Neuronal stem cell (in vitro differentiated cells): Measurements from ENCODE around the gene STXBP6.

ENCODE experiments used
- DNase-seq: peaks from one replicate; pipeline ENCODE4 v3.0.0-alpha.2; 2013; ENCODE audit warnings: low spot score
- H2AFZ ChIP-seq: one replicate; pipeline ENCODE4 v1.6.1; 2013; ENCODE audit warnings: mild to moderate bottlenecking, low read length, inconsistent platforms
- H2AK5ac ChIP-seq: 2 replicates; pipeline ENCODE4 v1.6.1; 2013; ENCODE audit warnings: low read depth, mild to moderate bottlenecking, inconsistent platforms, low read length, moderate library complexity, mixed read lengths
- H2BK120ac ChIP-seq: 2 replicates; pipeline ENCODE4 v1.6.1; 2013; ENCODE audit warnings: low read depth, mild to moderate bottlenecking, inconsistent platforms, low read length, moderate library complexity, mixed read lengths
- H2BK12ac ChIP-seq: one replicate; pipeline ENCODE4 v1.6.1; 2013; ENCODE audit warnings: low read length, inconsistent platforms
- H2BK15ac ChIP-seq: 2 replicates; pipeline ENCODE4 v1.6.1; 2013; ENCODE audit warnings: mild to moderate bottlenecking, low read length, inconsistent platforms, mixed read lengths
- H2BK5ac ChIP-seq: one replicate; pipeline ENCODE4 v1.6.1; 2013; ENCODE audit warnings: inconsistent platforms, mild to moderate bottlenecking, low read length, moderate library complexity
- H3K14ac ChIP-seq: one replicate; pipeline ENCODE4 v1.6.1; 2013; ENCODE audit warnings: low read length, inconsistent platforms
- H3K18ac ChIP-seq: 2 replicates; pipeline ENCODE4 v1.6.1; 2013; ENCODE audit warnings: low read length, inconsistent platforms
- H3K23ac ChIP-seq: 2 replicates; pipeline ENCODE4 v1.6.1; 2013; ENCODE audit warnings: low read depth, mild to moderate bottlenecking, mixed read lengths, low read length, inconsistent platforms; ENCODE audit not compliant: poor library complexity
- H3K27ac ChIP-seq: replicated peaks from 3 replicates; pipeline ENCODE4 v1.5.1; 2013; ENCODE audit warnings: low read length, inconsistent platforms
- H3K27me3 ChIP-seq, 3 experiments: 2 replicates each; pipeline ENCODE4 v1.6.1; 2013; ENCODE audit warnings: low read length in 3 of 3, mild to moderate bottlenecking in 2 of 3, inconsistent platforms in 1 of 3, low read depth in 1 of 3, mixed read lengths in 1 of 3, moderate library complexity in 1 of 3; ENCODE audit not compliant: control insufficient read depth in 3 of 3, insufficient read depth in 3 of 3
- H3K36me3 ChIP-seq, 2 donors: replicated peaks in 1 of 2; 2 replicates each; pipeline ENCODE4 v1.6.1; 2013; ENCODE audit warnings: low read length in 2 of 2; ENCODE audit not compliant: control insufficient read depth in 2 of 2, insufficient read depth in 2 of 2
- H3K4ac ChIP-seq: 2 replicates; pipeline ENCODE4 v1.6.1; 2013; ENCODE audit warnings: inconsistent platforms, mild to moderate bottlenecking, low read length, moderate library complexity
- H3K4me1 ChIP-seq, 2 donors: 1 replicate in 1 of 2; 2 replicates in 1 of 2; pipeline ENCODE4 v1.6.1; 2013; ENCODE audit warnings: low read length in 2 of 2, low read depth in 1 of 2; ENCODE audit not compliant: control insufficient read depth in 2 of 2, insufficient read depth in 1 of 2
- H3K4me2 ChIP-seq: one replicate; pipeline ENCODE4 v1.6.1; 2013; ENCODE audit warnings: mild to moderate bottlenecking, low read length, inconsistent platforms; ENCODE audit not compliant: insufficient read depth, poor library complexity, severe bottlenecking
- H3K4me3 ChIP-seq, 2 donors: 2 replicates each; pipeline ENCODE4 v1.5.1; 2013; ENCODE audit warnings: low read length in 2 of 2, mild to moderate bottlenecking in 2 of 2, inconsistent platforms in 1 of 2, moderate library complexity in 1 of 2
- H3K79me1 ChIP-seq: one replicate; pipeline ENCODE4 v1.6.1; 2013; ENCODE audit warnings: low read depth, mild to moderate bottlenecking, inconsistent platforms, low read length, moderate library complexity
- H3K9ac ChIP-seq: one replicate; pipeline ENCODE4 v1.6.1; 2013; ENCODE audit warnings: mild to moderate bottlenecking, low read depth, low read length, inconsistent platforms; ENCODE audit not compliant: poor library complexity
- H3K9me3 ChIP-seq, 2 donors: replicated peaks in 1 of 2; 2 replicates each; pipeline versions ENCODE3 to v1.6.1; 2013; ENCODE audit warnings: low read length in 2 of 2, mild to moderate bottlenecking in 2 of 2, inconsistent platforms in 1 of 2, low read depth in 1 of 2, mixed read lengths in 1 of 2, moderate library complexity in 1 of 2; ENCODE audit not compliant: control insufficient read depth in 2 of 2, insufficient read depth in 1 of 2
- H4K8ac ChIP-seq: one replicate; pipeline ENCODE4 v1.6.1; 2013; ENCODE audit warnings: low read depth, mild to moderate bottlenecking, inconsistent platforms, low read length, moderate library complexity
- H4K91ac ChIP-seq: one replicate; pipeline ENCODE4 v1.6.1; 2013; ENCODE audit warnings: low read length, low read depth, mild to moderate bottlenecking, inconsistent platforms; ENCODE audit not compliant: poor library complexity
- WGBS, 2 donors: extraction: QIAGEN DNeasy Blood & Tissue Kit; methylation state at CpG; one replicate each; pipeline ENCODE4 v1.1.7; 2013; ENCODE audit warnings: missing lambda C conversion rate in 2 of 2, mixed read lengths in 1 of 2; ENCODE audit not compliant: insufficient read length in 2 of 2, insufficient replicate concordance in 1 of 2; ENCODE audit errors: extremely low coverage in 2 of 2; 5-methylcytosine and 5-hydroxymethylcytosine counted together

Gene STXBP6

DNA sequence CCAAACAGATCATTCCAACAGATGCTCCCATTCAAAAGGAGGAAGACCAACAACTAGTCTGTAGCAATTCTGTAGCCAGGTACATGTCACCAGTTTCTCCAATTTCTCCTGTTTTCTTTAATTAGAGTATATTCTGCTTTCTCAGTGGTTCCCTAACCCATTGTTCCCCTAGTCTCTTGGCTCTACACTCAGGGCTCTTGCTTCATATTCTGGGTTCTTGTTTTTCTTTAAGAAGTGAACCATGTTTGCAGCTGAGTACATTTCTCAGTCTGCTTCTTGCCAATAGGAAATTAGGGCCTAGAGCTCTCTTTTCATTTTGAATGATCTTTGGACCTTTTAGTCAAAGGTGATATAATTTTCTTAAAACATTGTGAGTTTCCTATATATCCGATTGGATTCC lies 29.4 kb upstream of the STXBP6 start:
- Histone ChIP-seq H3K4me3 (no peak overlapping the region), H3K4ac (no peak overlapping the region), H2BK12ac (no peak overlapping the region), H2BK5ac (no peak overlapping the region), H3K4me1 (no peaks in the 10 kb centered on the region), H2BK15ac (no peak overlapping the region), H3K18ac (no peak overlapping the region), H2BK120ac (no peak overlapping the region), H3K79me1 (no peaks in the 10 kb centered on the region), H3K23ac (no peak overlapping the region), H3K14ac (no peak overlapping the region), H3K36me3 (no peaks in the 10 kb centered on the region), H4K91ac (no peak overlapping the region), H2AFZ (no peak overlapping the region), H3K4me2 (no peak overlapping the region), H3K9ac (no peak overlapping the region), H2AK5ac (no peak overlapping the region), H3K27me3 (no peaks in the 10 kb centered on the region), H3K27ac (no peak overlapping the region), H4K8ac (no peak overlapping the region), H3K9me3 (peaks cover 0 to 3% of the 10 kb centered on the region in 2 donors)
- no peak for DNase-seq
- no CpG with 5 or more reads among the region's 1 CpG for WGBS, 2 donors

DNA sequence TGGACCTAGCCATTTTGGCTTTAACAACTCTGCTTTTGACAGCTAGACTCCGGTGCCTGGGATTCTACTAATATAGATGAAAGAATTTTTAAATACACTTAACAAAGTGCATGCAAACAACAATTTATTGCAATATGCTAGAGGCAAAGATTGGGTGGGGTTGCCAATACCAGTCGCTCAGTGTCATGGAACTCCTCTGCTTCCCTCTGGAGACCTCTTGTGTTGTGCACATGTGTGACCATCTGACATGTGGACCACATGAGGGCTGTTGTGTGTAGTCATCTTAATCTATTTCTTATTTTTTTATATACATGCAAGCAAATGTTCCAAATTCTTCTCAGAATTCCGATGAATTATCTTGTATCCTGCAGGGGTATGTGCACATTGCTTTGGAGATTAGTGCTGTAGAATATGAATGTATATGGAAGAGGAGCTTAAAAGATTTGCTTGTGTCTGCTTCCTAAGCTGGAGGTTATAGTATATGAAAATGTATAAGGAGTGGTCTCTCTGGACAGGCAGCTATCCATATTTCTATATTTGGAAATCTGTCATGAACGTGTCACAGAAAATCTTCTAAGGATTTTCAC lies 24.2 kb upstream of the STXBP6 start:
- peaks cover 0 to 3% of the 10 kb centered on the region in 2 donors for H3K9me3 ChIP-seq
- H3K4me1 ChIP-seq = no peaks in the 10 kb centered on the region
- no peak overlapping the region for H2AFZ ChIP-seq
- no peak overlapping the region for H3K18ac ChIP-seq
- H3K27me3 ChIP-seq = no peaks in the 10 kb centered on the region
- no peak overlapping the region for H2AK5ac ChIP-seq
- no peak for DNase-seq
- no peak overlapping the region for H4K8ac ChIP-seq
- H4K91ac ChIP-seq = no peak overlapping the region
- no peaks in the 10 kb centered on the region for H3K36me3 ChIP-seq
- no peak overlapping the region for H3K14ac ChIP-seq
- H2BK12ac ChIP-seq = no peak overlapping the region
- no peak overlapping the region for H3K27ac ChIP-seq
- H2BK15ac ChIP-seq = no peak overlapping the region
- H3K4me2 ChIP-seq = no peak overlapping the region
- no peak overlapping the region for H3K23ac ChIP-seq
- no peak overlapping the region for H2BK5ac ChIP-seq
- no peak overlapping the region for H3K9ac ChIP-seq
- H3K79me1 ChIP-seq = no peaks in the 10 kb centered on the region
- H3K4ac ChIP-seq = no peak overlapping the region
- H2BK120ac ChIP-seq = no peak overlapping the region
- no CpG with 5 or more reads among the region's 4 CpGs for WGBS, 2 donors
- no peak overlapping the region for H3K4me3 ChIP-seq

DNA sequence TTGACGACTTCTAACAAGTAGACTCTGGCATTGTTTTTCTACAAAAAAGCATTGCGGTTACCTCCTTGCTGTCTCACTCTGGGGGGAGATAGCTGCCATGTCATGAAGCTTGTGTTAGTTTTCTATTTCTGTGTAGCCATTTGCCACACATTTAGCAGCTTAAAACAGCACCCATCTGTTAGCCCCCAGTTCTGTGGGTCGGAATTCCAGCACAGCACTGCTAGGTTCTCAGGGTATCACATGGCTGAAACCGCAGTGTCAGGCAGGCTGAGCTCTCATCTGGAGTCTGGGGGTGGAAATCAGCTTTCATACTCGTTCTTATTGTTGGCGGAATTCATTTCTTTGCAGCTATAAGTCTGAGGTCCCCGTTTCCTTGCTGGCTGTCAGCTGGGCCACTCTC lies 19.9 kb upstream of the STXBP6 start:
- Histone ChIP-seq H3K9ac (no peak overlapping the region), H3K4me3 (no peak overlapping the region), H2BK12ac (no peak overlapping the region), H2AK5ac (no peak overlapping the region), H3K4ac (no peak overlapping the region), H3K27me3 (no peaks in the 10 kb centered on the region), H3K14ac (no peak overlapping the region), H3K23ac (no peak overlapping the region), H3K4me2 (no peak overlapping the region), H4K91ac (no peak overlapping the region), H3K27ac (no peak overlapping the region), H3K36me3 (no peaks in the 10 kb centered on the region), H2AFZ (no peak overlapping the region), H3K18ac (no peak overlapping the region), H3K4me1 (no peaks in the 10 kb centered on the region), H3K9me3 (no peaks in the 10 kb centered on the region), H2BK120ac (no peak overlapping the region), H4K8ac (no peak overlapping the region), H2BK15ac (no peak overlapping the region), H2BK5ac (no peak overlapping the region), H3K79me1 (no peaks in the 10 kb centered on the region)
- no CpG with 5 or more reads among the region's 7 CpGs for WGBS, 2 donors
- no peak for DNase-seq

DNA sequence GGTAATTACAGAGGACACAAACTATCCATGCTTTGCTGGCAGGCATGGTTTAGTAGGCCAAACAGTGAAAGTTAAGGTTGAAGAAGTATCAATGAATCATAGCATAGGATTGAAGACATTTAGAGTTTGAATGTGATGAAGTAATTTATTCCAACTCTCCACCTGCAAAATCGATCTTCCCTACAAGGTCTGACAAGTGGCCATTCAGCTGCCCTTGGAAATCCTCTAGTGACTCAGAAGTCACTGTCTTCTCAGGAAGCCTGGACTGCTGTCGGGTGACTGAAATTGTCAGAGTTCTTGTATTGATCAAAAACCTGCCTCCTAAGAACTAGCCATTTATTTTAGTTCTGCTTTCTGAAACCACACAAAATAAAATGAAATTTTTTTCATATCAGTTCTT lies 17.7 kb upstream of the STXBP6 start:
- H4K91ac ChIP-seq = no peak overlapping the region
- H3K4ac ChIP-seq = no peak overlapping the region
- H2BK12ac ChIP-seq = no peak overlapping the region
- no peak overlapping the region for H3K14ac ChIP-seq
- no peak overlapping the region for H3K18ac ChIP-seq
- no peak overlapping the region for H2AFZ ChIP-seq
- no peak overlapping the region for H2BK120ac ChIP-seq
- H2BK15ac ChIP-seq = no peak overlapping the region
- H3K4me3 ChIP-seq = no peak overlapping the region
- H3K36me3 ChIP-seq = no peaks in the 10 kb centered on the region
- no peaks in the 10 kb centered on the region for H3K79me1 ChIP-seq
- WGBS, 2 donors = no CpG with 5 or more reads among the region's 2 CpGs
- no peak overlapping the region for H2AK5ac ChIP-seq
- no peaks in the 10 kb centered on the region for H3K4me1 ChIP-seq
- no peaks in the 10 kb centered on the region for H3K27me3 ChIP-seq
- H3K4me2 ChIP-seq = no peak overlapping the region
- H3K9ac ChIP-seq = no peak overlapping the region
- DNase-seq = no peak
- no peak overlapping the region for H3K27ac ChIP-seq
- H3K23ac ChIP-seq = no peak overlapping the region
- H3K9me3 ChIP-seq = no peaks in the 10 kb centered on the region
- no peak overlapping the region for H4K8ac ChIP-seq
- no peak overlapping the region for H2BK5ac ChIP-seq
